Measurements from ENCODE around the gene TRAF3.

DNA sequence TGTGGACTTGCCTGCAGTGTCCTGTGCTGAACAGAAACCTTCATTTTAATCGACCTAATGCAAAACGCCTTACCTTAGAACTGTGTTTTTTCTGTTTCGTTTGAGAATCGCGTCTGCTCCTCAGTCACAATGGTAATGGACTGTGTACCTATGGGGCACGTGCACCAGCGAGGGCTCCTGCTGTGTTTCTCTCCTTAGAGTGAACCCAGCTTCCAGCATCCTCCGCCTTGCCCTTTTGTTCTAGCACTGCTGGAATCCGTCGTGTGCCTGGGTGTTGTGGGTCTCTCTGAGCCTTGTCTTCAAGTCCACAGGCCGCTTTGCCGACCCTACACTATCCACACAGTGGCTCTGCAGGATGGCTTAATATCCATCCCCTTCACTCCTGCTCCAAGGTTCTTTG lies 148.9 kb downstream of the TRAF3 start:
- TF ChIP-seq, protein P1, sequence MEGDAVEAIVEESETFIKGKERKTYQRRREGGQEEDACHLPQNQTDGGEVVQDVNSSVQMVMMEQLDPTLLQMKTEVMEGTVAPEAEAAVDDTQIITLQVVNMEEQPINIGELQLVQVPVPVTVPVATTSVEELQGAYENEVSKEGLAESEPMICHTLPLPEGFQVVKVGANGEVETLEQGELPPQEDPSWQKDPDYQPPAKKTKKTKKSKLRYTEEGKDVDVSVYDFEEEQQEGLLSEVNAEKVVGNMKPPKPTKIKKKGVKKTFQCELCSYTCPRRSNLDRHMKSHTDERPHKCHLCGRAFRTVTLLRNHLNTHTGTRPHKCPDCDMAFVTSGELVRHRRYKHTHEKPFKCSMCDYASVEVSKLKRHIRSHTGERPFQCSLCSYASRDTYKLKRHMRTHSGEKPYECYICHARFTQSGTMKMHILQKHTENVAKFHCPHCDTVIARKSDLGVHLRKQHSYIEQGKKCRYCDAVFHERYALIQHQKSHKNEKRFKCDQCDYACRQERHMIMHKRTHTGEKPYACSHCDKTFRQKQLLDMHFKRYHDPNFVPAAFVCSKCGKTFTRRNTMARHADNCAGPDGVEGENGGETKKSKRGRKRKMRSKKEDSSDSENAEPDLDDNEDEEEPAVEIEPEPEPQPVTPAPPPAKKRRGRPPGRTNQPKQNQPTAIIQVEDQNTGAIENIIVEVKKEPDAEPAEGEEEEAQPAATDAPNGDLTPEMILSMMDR (IDR thresholded peaks at IDR 0.05): no peak
- TF ChIP-seq POLR2A (IDR thresholded peaks at IDR 0.05): no peak

All from thyroid gland (tissue), 4 donors.